ENCODE results near the gene MBNL3. TPM values are rescaled to one million over a fixed set of nuclear protein-coding genes. Genes with fewer than 3 reads are reported as not detected.

Gene MBNL3
- total RNA-seq, 6 donors from 2014 or later: 4.1 to 23.3 (median 17.4) TPM

- Histone ChIP-seq H3K4me1 (peaks cover 0 to 13% (median 4%) of the 10 kb centered on the region in 4 donors), H3K9me3 (no peaks in the 10 kb centered on the region), H3K4me3 (peak overlapping the region; percentile 45 to 71 (median 62)), H3K36me3 (no peaks in the 10 kb centered on the region), H3K27ac (peak overlapping the region; percentile 83 to 90 (median 88)), H3K27me3 (no peaks in the 10 kb centered on the region)
- ATAC-seq (ENCODE audit: low FRiP score in 2 of 2) (peak; percentile 7 to 43), DNase-seq (peak; percentile 30 to 89)
- TF ChIP-seq POLR2AphosphoS5 (IDR thresholded peaks at IDR 0.05): no peak
- no peak for TF ChIP-seq EP300 (IDR thresholded peaks at IDR 0.05)
- no peak for TF ChIP-seq CTCF (IDR thresholded peaks at IDR 0.05)
- TF ChIP-seq POLR2A (IDR thresholded peaks at IDR 0.05): no peak
- WGBS, 2 donors: 0 to 36% methylated on average over 2 to 63 of the region's 86 CpGs
These were observed 961 bp upstream of the MBNL3 start for GRCh38 chrX:132489578-132490419.

GRCh38 chrX:132488180-132488705 lies 595 bp downstream of the MBNL3 start:
- ATAC-seq (ENCODE audit: low FRiP score in 2 of 2) (peak in 1 of 2 donors; percentile 75), DNase-seq (peak in 1 of 2 donors; percentile 33)
- peak overlapping the region; percentile 45 to 71 (median 62) for H3K4me3 ChIP-seq
- H3K36me3 ChIP-seq: no peaks in the 10 kb centered on the region
- WGBS, 2 donors: 0 to 30% methylated on average over 8 of the region's 8 CpGs
- H3K27ac ChIP-seq: peak overlapping the region; percentile 83 to 90 (median 88)
- H3K4me1 ChIP-seq: peaks cover 0 to 13% (median 4%) of the 10 kb centered on the region in 4 donors
- no peaks in the 10 kb centered on the region for H3K27me3 ChIP-seq
- no peaks in the 10 kb centered on the region for H3K9me3 ChIP-seq
- TF ChIP-seq POLR2A (IDR thresholded peaks at IDR 0.05) (no peak), EP300 (IDR thresholded peaks at IDR 0.05) (no peak), POLR2AphosphoS5 (IDR thresholded peaks at IDR 0.05) (no peak), CTCF (IDR thresholded peaks at IDR 0.05) (no peak)

GRCh38 chrX:132486599-132487178 lies 2.1 kb downstream of the MBNL3 start:
- Histone ChIP-seq H3K9me3 (no peaks in the 10 kb centered on the region), H3K36me3 (no peaks in the 10 kb centered on the region), H3K4me3 (no peak overlapping the region), H3K27me3 (no peaks in the 10 kb centered on the region), H3K4me1 (peaks cover 0 to 14% (median 4%) of the 10 kb centered on the region in 4 donors), H3K27ac (no peak overlapping the region)
- TF ChIP-seq CTCF (IDR thresholded peaks at IDR 0.05) (no peak), POLR2A (IDR thresholded peaks at IDR 0.05) (no peak), POLR2AphosphoS5 (IDR thresholded peaks at IDR 0.05) (no peak), EP300 (IDR thresholded peaks at IDR 0.05) (no peak)
- DNase-seq (no peak), ATAC-seq (ENCODE audit: low FRiP score in 2 of 2) (no peak)
- WGBS, 2 donors: 38 to 65% methylated on average over 2 of the region's 2 CpGs

- Histone ChIP-seq H3K4me3 (no peak overlapping the region), H3K36me3 (no peaks in the 10 kb centered on the region), H3K4me1 (peaks cover 7 to 38% (median 10%) of the 10 kb centered on the region in 4 donors), H3K9me3 (no peaks in the 10 kb centered on the region), H3K27me3 (no peaks in the 10 kb centered on the region), H3K27ac (no peak overlapping the region)
- TF ChIP-seq POLR2AphosphoS5 (IDR thresholded peaks at IDR 0.05): no peak
- no peak for TF ChIP-seq CTCF (IDR thresholded peaks at IDR 0.05)
- TF ChIP-seq EP300 (IDR thresholded peaks at IDR 0.05): no peak
- TF ChIP-seq POLR2A (IDR thresholded peaks at IDR 0.05): no peak
- ATAC-seq (ENCODE audit: low FRiP score in 2 of 2): no peak
- DNase-seq: no peak
- 63 to 90% methylated on average over 2 of the region's 2 CpGs for WGBS, 2 donors
These were observed 4.9 kb downstream of the MBNL3 start for GRCh38 chrX:132483951-132484350.
